ENCODE data around the gene LPP. TPM values are rescaled to one million over a fixed set of nuclear protein-coding genes. Genes with fewer than 3 reads are reported as not detected.
A peak's percentile ranks its signal among the peaks of the same experiment; 100 is the strongest.

The LPP gene
- total RNA-seq, 1 donor, result 196 TPM

DNA sequence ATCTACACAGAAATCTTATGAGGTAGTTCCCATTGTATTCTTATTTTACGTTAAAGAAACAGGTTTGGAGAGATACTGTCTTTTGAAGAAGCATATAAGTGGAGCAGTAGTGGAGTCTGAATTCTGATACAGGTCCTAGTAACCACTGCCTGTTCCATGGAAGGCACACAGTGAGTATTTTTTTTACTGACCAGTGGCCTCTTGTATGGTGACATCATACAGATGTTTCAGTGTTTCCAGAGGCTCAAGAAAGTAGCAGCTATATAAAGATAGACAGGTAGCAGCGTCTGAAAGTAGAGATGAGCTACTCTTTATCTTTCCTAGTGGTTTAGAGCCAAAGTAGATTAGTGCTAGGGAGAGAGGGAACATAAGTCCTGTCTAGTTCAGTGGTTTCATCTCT is 173.5 kb downstream of the LPP start:
- no peak overlapping the region for H3K4me3 ChIP-seq (ENCODE audit: low read depth, low read length)
- TF ChIP-seq, protein P1, sequence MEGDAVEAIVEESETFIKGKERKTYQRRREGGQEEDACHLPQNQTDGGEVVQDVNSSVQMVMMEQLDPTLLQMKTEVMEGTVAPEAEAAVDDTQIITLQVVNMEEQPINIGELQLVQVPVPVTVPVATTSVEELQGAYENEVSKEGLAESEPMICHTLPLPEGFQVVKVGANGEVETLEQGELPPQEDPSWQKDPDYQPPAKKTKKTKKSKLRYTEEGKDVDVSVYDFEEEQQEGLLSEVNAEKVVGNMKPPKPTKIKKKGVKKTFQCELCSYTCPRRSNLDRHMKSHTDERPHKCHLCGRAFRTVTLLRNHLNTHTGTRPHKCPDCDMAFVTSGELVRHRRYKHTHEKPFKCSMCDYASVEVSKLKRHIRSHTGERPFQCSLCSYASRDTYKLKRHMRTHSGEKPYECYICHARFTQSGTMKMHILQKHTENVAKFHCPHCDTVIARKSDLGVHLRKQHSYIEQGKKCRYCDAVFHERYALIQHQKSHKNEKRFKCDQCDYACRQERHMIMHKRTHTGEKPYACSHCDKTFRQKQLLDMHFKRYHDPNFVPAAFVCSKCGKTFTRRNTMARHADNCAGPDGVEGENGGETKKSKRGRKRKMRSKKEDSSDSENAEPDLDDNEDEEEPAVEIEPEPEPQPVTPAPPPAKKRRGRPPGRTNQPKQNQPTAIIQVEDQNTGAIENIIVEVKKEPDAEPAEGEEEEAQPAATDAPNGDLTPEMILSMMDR (IDR thresholded peaks at IDR 0.05; ENCODE audit: insufficient read depth, low read depth, low read length), result no peak
- no peak for DNase-seq (ENCODE audit: low read depth)

- TF ChIP-seq, protein P1 (IDR thresholded peaks at IDR 0.05; ENCODE audit: insufficient read depth, low read depth, low read length), result no peak
- DNase-seq (ENCODE audit: low read depth), result peak; percentile 22
- H3K4me3 ChIP-seq (ENCODE audit: low read depth, low read length), result no peak overlapping the region
These were observed 176.2 kb downstream of the LPP start for GRCh38 chr3:188330138-188330537.

DNA sequence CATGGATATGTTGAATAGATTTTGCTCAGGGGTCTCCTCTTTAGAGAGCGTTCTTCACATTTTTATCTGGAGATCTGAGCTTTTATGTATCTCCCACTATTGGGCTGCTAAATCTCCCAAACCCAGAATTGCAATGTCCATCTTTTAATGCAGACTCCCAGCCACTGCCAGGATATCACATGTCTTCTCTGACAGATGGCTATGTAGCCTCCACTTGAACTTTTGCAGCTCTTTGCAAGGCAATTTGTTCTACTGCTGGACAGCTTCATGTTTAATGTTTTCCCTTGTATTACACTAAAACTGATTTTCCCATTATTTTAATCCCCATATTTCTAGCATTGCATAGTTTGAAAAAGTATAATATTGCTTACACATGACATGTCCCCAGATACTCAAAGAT is 177.2 kb downstream of the LPP start:
- DNase-seq (ENCODE audit: low read depth), result peak; percentile 27
- H3K4me3 ChIP-seq (ENCODE audit: low read depth, low read length), result no peak overlapping the region
- TF ChIP-seq, protein P1 (IDR thresholded peaks at IDR 0.05; ENCODE audit: insufficient read depth, low read depth, low read length), result no peak

DNA sequence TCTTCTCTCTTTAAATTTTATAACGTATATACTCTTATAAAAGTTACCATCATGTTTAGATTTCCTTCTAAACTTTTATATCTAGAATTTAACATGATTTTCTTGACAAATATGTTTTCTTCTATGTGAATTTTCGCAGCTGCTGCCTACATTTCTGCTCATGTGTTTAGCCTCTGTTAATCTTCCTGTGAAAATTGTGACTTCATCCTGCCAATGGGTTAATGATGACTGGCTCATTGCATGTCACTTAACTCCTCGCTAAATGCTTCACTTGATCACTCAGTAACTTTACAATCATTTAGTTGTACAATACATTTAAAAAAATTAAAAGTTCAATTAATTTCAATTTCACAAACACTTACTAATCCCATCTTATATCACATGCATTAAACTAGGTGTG is 178.1 kb downstream of the LPP start:
- H3K4me3 ChIP-seq (ENCODE audit: low read depth, low read length), result no peak overlapping the region
- DNase-seq (ENCODE audit: low read depth), result no peak
- TF ChIP-seq, protein P1 (IDR thresholded peaks at IDR 0.05; ENCODE audit: insufficient read depth, low read depth, low read length), result no peak

GRCh38 chr3:188335656-188336055 is 181.7 kb downstream of the LPP start:
- H3K4me3 ChIP-seq (ENCODE audit: low read depth, low read length), result no peak overlapping the region
- TF ChIP-seq, protein P1 (IDR thresholded peaks at IDR 0.05; ENCODE audit: insufficient read depth, low read depth, low read length), result no peak
- DNase-seq (ENCODE audit: low read depth), result no peak

DNA sequence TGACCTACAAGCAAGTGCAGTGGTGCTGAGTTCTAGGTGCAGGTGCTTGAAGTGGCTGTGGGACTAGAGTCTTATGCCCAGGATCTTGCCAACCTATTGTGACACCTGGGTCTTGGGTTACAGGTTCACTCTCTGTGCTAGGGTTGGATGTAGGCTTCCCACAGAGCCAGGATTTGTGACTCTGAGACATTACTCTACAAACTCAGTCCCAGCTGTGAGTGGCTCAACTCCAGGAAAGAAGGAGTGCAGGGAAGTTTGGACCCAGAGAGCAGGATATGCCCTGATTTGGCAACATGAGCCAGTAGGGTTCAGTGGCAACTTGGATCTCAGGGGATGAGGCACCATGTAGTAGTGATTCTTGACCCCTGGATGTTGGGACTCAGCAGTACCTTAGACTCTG is 182.2 kb downstream of the LPP start:
- TF ChIP-seq, protein P1 (IDR thresholded peaks at IDR 0.05; ENCODE audit: insufficient read depth, low read depth, low read length), result no peak
- no peak overlapping the region for H3K4me3 ChIP-seq (ENCODE audit: low read depth, low read length)
- no peak for DNase-seq (ENCODE audit: low read depth)

DNA sequence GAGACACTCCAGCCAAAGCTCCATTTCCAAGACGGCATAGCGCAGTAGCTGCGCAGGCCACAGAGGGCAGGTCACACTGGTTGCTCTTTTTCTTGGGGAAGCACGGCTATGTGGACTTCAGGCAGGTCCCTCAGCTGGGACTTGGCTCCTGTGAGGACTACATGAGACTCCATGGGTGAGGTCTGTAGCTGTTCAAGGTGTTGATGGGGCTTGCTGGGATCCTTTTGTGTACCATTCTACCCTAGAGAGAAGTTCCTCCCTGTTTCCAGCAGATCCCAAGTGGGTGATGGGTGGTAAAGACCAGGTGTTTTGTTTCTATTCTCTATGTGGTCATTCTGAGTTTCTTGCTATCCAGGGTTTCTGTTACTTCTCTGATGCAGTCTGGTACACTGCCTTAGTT is 183.3 kb downstream of the LPP start:
- DNase-seq (ENCODE audit: low read depth), result no peak
- H3K4me3 ChIP-seq (ENCODE audit: low read depth, low read length), result no peak overlapping the region
- TF ChIP-seq, protein P1 (IDR thresholded peaks at IDR 0.05; ENCODE audit: insufficient read depth, low read depth, low read length), result no peak
